C4-2B (cell line): ENCODE measurements around the gene SULT4A1.

Experiments used
- ZFX ChIP-seq: fragments of 450-650 bp; IDR thresholded peaks from 2 replicates; pipeline ENCODE4 v1.6.1; 2017
- TF ChIP-seq, protein P1 (sequence below): fragments of 450-650 bp; conservative IDR thresholded peaks from 2 replicates; pipeline ENCODE4 v1.5.1; 2017; ENCODE audit warnings: mild to moderate bottlenecking

DNA sequence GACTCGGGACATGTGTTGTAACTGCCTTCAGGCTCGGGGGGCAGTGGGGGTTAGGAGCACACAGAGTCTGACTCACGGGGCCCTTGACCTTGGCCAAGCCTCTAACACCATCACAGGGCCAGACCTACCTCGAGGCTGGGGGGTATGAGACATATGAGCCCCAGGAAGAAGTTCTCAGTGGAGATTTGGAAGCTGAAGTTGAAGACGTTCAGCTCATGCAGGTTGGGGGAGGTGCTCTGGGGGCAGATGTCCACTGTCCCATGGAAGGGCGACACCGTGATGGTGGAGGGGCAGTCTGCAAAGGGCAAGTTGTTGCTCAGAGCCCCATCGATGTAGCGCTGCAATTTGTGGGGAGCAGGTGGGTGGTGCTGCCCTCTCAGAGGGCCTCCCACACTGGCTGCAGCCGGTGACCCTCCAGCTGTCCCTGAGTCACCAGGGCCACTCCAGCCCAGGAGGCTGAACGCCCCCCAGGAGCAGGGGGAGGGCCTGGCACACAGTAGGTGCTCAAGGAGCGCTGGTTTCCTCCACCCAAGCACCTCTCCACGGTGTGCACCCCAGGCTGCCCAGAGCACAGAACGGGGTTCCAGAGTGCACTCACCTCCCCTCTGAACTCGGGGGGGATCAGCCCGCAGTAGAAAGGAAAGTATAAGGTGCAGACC, 27.0 kb upstream of the SULT4A1 start:
- TF ChIP-seq, protein P1, sequence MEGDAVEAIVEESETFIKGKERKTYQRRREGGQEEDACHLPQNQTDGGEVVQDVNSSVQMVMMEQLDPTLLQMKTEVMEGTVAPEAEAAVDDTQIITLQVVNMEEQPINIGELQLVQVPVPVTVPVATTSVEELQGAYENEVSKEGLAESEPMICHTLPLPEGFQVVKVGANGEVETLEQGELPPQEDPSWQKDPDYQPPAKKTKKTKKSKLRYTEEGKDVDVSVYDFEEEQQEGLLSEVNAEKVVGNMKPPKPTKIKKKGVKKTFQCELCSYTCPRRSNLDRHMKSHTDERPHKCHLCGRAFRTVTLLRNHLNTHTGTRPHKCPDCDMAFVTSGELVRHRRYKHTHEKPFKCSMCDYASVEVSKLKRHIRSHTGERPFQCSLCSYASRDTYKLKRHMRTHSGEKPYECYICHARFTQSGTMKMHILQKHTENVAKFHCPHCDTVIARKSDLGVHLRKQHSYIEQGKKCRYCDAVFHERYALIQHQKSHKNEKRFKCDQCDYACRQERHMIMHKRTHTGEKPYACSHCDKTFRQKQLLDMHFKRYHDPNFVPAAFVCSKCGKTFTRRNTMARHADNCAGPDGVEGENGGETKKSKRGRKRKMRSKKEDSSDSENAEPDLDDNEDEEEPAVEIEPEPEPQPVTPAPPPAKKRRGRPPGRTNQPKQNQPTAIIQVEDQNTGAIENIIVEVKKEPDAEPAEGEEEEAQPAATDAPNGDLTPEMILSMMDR, result no peak
- TF ChIP-seq ZFX, result no peak
